H9 (cell line): ENCODE measurements around the gene SNORC. TPM values are rescaled to one million over a fixed set of nuclear protein-coding genes. Genes with fewer than 3 reads are reported as not detected.

ENCODE experiments used
- DNase-seq: peaks from one replicate; pipeline ENCODE4 v3.0.0-alpha.2; 2017
- H2AFZ ChIP-seq: one replicate; pipeline ENCODE4 v1.6.1; 2013; ENCODE audit warnings: mild to moderate bottlenecking, low read length, control low read depth, moderate library complexity
- H2AK5ac ChIP-seq: 2 replicates; pipeline ENCODE4 v1.6.1; 2013; ENCODE audit warnings: low read length, control low read depth, mixed read lengths; ENCODE audit not compliant: insufficient read length
- H2BK120ac ChIP-seq: one replicate; pipeline ENCODE4 v1.6.1; 2013; ENCODE audit warnings: low read depth, mild to moderate bottlenecking, low read length, control low read depth, inconsistent platforms; ENCODE audit not compliant: poor library complexity, severe bottlenecking
- H2BK12ac ChIP-seq: 2 replicates; pipeline ENCODE4 v1.6.1; 2013; ENCODE audit warnings: low read length, control low read depth, mixed read lengths, low read depth; ENCODE audit not compliant: insufficient read length
- H2BK15ac ChIP-seq: 2 replicates; pipeline ENCODE4 v1.6.1; 2013; ENCODE audit warnings: low read depth, low read length, control low read depth
- H2BK20ac ChIP-seq: one replicate; pipeline ENCODE4 v1.6.1; 2013; ENCODE audit warnings: low read depth, mild to moderate bottlenecking, low read length, control low read depth, inconsistent platforms; ENCODE audit not compliant: poor library complexity, severe bottlenecking
- H2BK5ac ChIP-seq: 2 replicates; pipeline ENCODE4 v1.6.1; 2013; ENCODE audit warnings: low read length, control low read depth, mixed read lengths; ENCODE audit not compliant: insufficient read length
- H3K14ac ChIP-seq: 2 replicates; pipeline ENCODE4 v1.6.1; 2013; ENCODE audit warnings: low read length, control low read depth; ENCODE audit not compliant: insufficient read depth
- H3K18ac ChIP-seq: 2 replicates; pipeline ENCODE4 v1.6.1; 2013; ENCODE audit warnings: low read depth, mild to moderate bottlenecking, mixed read lengths, low read length, control low read depth; ENCODE audit not compliant: insufficient read length
- H3K23ac ChIP-seq: 2 replicates; pipeline ENCODE4 v1.6.1; 2013; ENCODE audit warnings: low read length, control low read depth, mixed read lengths, low read depth; ENCODE audit not compliant: insufficient read length
- H3K23me2 ChIP-seq: 2 replicates; pipeline ENCODE4 v1.6.1; 2013; ENCODE audit warnings: low read depth, mild to moderate bottlenecking, mixed read lengths, low read length, control low read depth; ENCODE audit not compliant: insufficient read length, poor library complexity, severe bottlenecking
- H3K27ac ChIP-seq: 2 replicates; pipeline ENCODE4 v1.5.1; 2013; ENCODE audit warnings: low read length, control low read depth, mixed read lengths, low read depth; ENCODE audit not compliant: insufficient read length
- H3K27me3 ChIP-seq: 2 replicates; pipeline ENCODE4 v1.6.1; 2013; ENCODE audit warnings: low read length, control low read depth, inconsistent platforms; ENCODE audit not compliant: insufficient read depth
- H3K4ac ChIP-seq: 2 replicates; pipeline ENCODE4 v1.6.1; 2013; ENCODE audit warnings: low read depth, mild to moderate bottlenecking, control low read depth, inconsistent platforms, low read length, moderate library complexity
- H3K4me1 ChIP-seq: 2 replicates; pipeline ENCODE4 v1.6.1; 2013; ENCODE audit warnings: low read length, control low read depth, inconsistent platforms; ENCODE audit not compliant: insufficient read depth
- H3K4me2 ChIP-seq: 2 replicates; pipeline ENCODE4 v1.6.1; 2013; ENCODE audit warnings: low read length, control low read depth, mixed read lengths; ENCODE audit not compliant: insufficient read length, insufficient read depth
- H3K56ac ChIP-seq: 2 replicates; pipeline ENCODE4 v1.6.1; 2013; ENCODE audit warnings: low read depth, mild to moderate bottlenecking, mixed read lengths, low read length, control low read depth; ENCODE audit not compliant: insufficient read length
- H3K79me1 ChIP-seq: 2 replicates; pipeline ENCODE4 v1.6.1; 2013; ENCODE audit warnings: low read depth, mild to moderate bottlenecking, moderate library complexity, low read length, control low read depth, inconsistent platforms; ENCODE audit not compliant: insufficient read depth, poor library complexity, severe bottlenecking
- H3K79me2 ChIP-seq: 2 replicates; pipeline ENCODE4 v1.6.1; 2013; ENCODE audit warnings: low read length, control low read depth, inconsistent platforms; ENCODE audit not compliant: insufficient read depth
- H3K9ac ChIP-seq: 2 replicates; pipeline ENCODE4 v1.6.1; 2013; ENCODE audit warnings: low read length, control low read depth, mixed read lengths; ENCODE audit not compliant: insufficient read length; ENCODE audit errors: extremely low read depth
- H3K9me3 ChIP-seq: one replicate; pipeline ENCODE4 v1.6.1; 2013; ENCODE audit warnings: low read depth, low read length, inconsistent platforms; ENCODE audit not compliant: control insufficient read depth
- H3T11ph ChIP-seq: one replicate; pipeline ENCODE4 v1.6.1; 2013; ENCODE audit warnings: mild to moderate bottlenecking, low read length, control low read depth, inconsistent platforms
- H4K20me1 ChIP-seq: one replicate; pipeline ENCODE4 v1.6.1; 2013; ENCODE audit not compliant: control insufficient read depth, insufficient read length, insufficient read depth
- H4K5ac ChIP-seq: 2 replicates; pipeline ENCODE4 v1.6.1; 2013; ENCODE audit warnings: low read depth, mild to moderate bottlenecking, mixed read lengths, low read length, control low read depth; ENCODE audit not compliant: insufficient read length
- H4K8ac ChIP-seq: replicated peaks from 2 replicates; pipeline ENCODE4 v1.6.1; 2013; ENCODE audit warnings: low read length, control low read depth, mixed read lengths, low read depth; ENCODE audit not compliant: insufficient read length
- H4K91ac ChIP-seq: 2 replicates; pipeline ENCODE4 v1.6.1; 2013; ENCODE audit warnings: low read depth, mild to moderate bottlenecking, moderate library complexity, mixed read lengths, low read length, control low read depth; ENCODE audit not compliant: insufficient read length
- H3K27ac Mint-ChIP-seq, 3 experiments: 2 replicates in 2 of 3; 3 replicates in 1 of 3; pipeline ENCODE4 v1.8.0; 2020 to 2021; ENCODE audit warnings: mixed read lengths in 3 of 3, mild to moderate bottlenecking in 1 of 3, moderate library complexity in 1 of 3
- H3K27me3 Mint-ChIP-seq: 2 replicates; pipeline ENCODE4 v1.8.0; 2021; ENCODE audit warnings: low read depth, mild to moderate bottlenecking, moderate library complexity, mixed read lengths
- H3K36me3 Mint-ChIP-seq, 3 experiments: 2 replicates in 2 of 3; 3 replicates in 1 of 3; pipeline ENCODE4 v1.8.0; 2020 to 2021; ENCODE audit warnings: low read depth in 3 of 3, mixed read lengths in 3 of 3; ENCODE audit not compliant: insufficient read depth in 1 of 3
- H3K4me1 Mint-ChIP-seq, 2 experiments: 2 replicates each; pipeline ENCODE4 v1.8.0; 2020; ENCODE audit warnings: mixed read lengths in 2 of 2
- H3K4me3 Mint-ChIP-seq, 2 experiments: 2 replicates in 1 of 2; 3 replicates in 1 of 2; pipeline ENCODE4 v1.8.0; 2020 to 2021; ENCODE audit warnings: mild to moderate bottlenecking in 2 of 2, mixed read lengths in 2 of 2, moderate library complexity in 1 of 2
- H3K9me3 Mint-ChIP-seq, 2 experiments: 2 replicates in 1 of 2; 3 replicates in 1 of 2; pipeline ENCODE4 v1.8.0; 2020; ENCODE audit warnings: mild to moderate bottlenecking in 2 of 2, mixed read lengths in 2 of 2, moderate library complexity in 1 of 2
- WGBS: extraction: QIAGEN DNeasy Blood & Tissue Kit; methylation state at CpG from one replicate; pipeline ENCODE4 v1.1.7; 2013; ENCODE audit warnings: missing lambda C conversion rate, low lambda C conversion rate, mixed read lengths; ENCODE audit not compliant: insufficient read length; ENCODE audit errors: extremely low coverage; 5-methylcytosine and 5-hydroxymethylcytosine counted together
- total RNA-seq: library from RNA; stranded (reverse); gene quantifications from 2 replicates; pipeline ENCODE4 v1.2.1, GENCODE V29; 2021
- TF ChIP-seq, protein P1 (sequence below): fragments of 200-600 bp; sonication (generic); conservative IDR thresholded peaks from 3 replicates; pipeline ENCODE4 v1.8.0; 2021; ENCODE audit warnings: antibody characterized with exemption, mild to moderate bottlenecking

The SNORC gene
- total RNA-seq, 1 experiment from 2014 or later: 1.1 TPM

GRCh38 chr2:232919141-232919540, 49.1 kb downstream of the SNORC start:
- Histone ChIP-seq H3K9ac (no peak overlapping the region), H3K23ac (no peak overlapping the region), H3K27me3 (no peaks in the 10 kb centered on the region), H3K79me2 (no peaks in the 10 kb centered on the region), H3K23me2 (no peaks in the 10 kb centered on the region), H4K8ac (no peak overlapping the region), H2BK12ac (no peak overlapping the region), H3K18ac (no peak overlapping the region), H3K4ac (no peak overlapping the region), H3K4me1 (no peaks in the 10 kb centered on the region), H2BK15ac (no peak overlapping the region), H2BK5ac (no peak overlapping the region), H4K5ac (no peak overlapping the region), H3K27ac (no peak overlapping the region), H3K79me1 (no peaks in the 10 kb centered on the region), H4K91ac (no peak overlapping the region), H3K9me3 (no peaks in the 10 kb centered on the region), H2BK120ac (no peak overlapping the region), H3T11ph (no peak overlapping the region), H4K20me1 (no peaks in the 10 kb centered on the region), H2BK20ac (no peak overlapping the region), H3K56ac (no peak overlapping the region), H3K4me2 (no peak overlapping the region), H2AK5ac (no peak overlapping the region), H3K14ac (no peak overlapping the region), H2AFZ (no peak overlapping the region)
- TF ChIP-seq, protein P1, sequence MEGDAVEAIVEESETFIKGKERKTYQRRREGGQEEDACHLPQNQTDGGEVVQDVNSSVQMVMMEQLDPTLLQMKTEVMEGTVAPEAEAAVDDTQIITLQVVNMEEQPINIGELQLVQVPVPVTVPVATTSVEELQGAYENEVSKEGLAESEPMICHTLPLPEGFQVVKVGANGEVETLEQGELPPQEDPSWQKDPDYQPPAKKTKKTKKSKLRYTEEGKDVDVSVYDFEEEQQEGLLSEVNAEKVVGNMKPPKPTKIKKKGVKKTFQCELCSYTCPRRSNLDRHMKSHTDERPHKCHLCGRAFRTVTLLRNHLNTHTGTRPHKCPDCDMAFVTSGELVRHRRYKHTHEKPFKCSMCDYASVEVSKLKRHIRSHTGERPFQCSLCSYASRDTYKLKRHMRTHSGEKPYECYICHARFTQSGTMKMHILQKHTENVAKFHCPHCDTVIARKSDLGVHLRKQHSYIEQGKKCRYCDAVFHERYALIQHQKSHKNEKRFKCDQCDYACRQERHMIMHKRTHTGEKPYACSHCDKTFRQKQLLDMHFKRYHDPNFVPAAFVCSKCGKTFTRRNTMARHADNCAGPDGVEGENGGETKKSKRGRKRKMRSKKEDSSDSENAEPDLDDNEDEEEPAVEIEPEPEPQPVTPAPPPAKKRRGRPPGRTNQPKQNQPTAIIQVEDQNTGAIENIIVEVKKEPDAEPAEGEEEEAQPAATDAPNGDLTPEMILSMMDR: no peak
- Mint-ChIP-seq H3K36me3 (0 out of 7 replicates have a peak, but pooled peaks cover 0 to 2% (median 0%) of the 10 kb centered on the region in 3 experiments), H3K4me1 (peaks cover 3 to 4% of the 10 kb centered on the region in 2 experiments), H3K27ac (no peak overlapping the region), H3K27me3 (peaks cover 55% of the 10 kb centered on the region), H3K4me3 (no peak overlapping the region), H3K9me3 (peaks cover 0 to 2% of the 10 kb centered on the region in 2 experiments; a peak in 2 of 5 replicates)
- no peak for DNase-seq
- no CpG with 5 or more reads among the region's 6 CpGs for WGBS
